GM21447 (cell line): ENCODE results near the gene NPAS3.

ENCODE experiments used
- ATAC-seq: cut with Tn5 transposase; IDR thresholded peaks from one replicate; pipeline ENCODE4 v1.9.1; 2021; ENCODE audit not compliant: unreplicated experiment

Gene NPAS3

GRCh38 chr14:33315217-33315616 lies 376.5 kb downstream of the NPAS3 start:
- no peak for ATAC-seq

GRCh38 chr14:33315721-33316120 lies 377.0 kb downstream of the NPAS3 start:
- ATAC-seq: no peak

- no peak for ATAC-seq
These were observed 379.0 kb downstream of the NPAS3 start for GRCh38 chr14:33317675-33318074.

GRCh38 chr14:33323979-33324378 lies 385.3 kb downstream of the NPAS3 start:
- no peak for ATAC-seq

- no peak for ATAC-seq
These were observed 392.7 kb downstream of the NPAS3 start for GRCh38 chr14:33331176-33331949.

- no peak for ATAC-seq
These were observed 393.8 kb downstream of the NPAS3 start for GRCh38 chr14:33332497-33332896.

- ATAC-seq: no peak
These were observed 396.7 kb downstream of the NPAS3 start for GRCh38 chr14:33335366-33335765.

GRCh38 chr14:33342299-33342974 lies 403.8 kb downstream of the NPAS3 start:
- ATAC-seq: no peak

GRCh38 chr14:33343016-33343415 lies 404.3 kb downstream of the NPAS3 start:
- no peak for ATAC-seq

GRCh38 chr14:33347796-33348195 lies 409.1 kb downstream of the NPAS3 start:
- no peak for ATAC-seq

- ATAC-seq: no peak
These were observed 409.8 kb downstream of the NPAS3 start for GRCh38 chr14:33348510-33348909.

GRCh38 chr14:33349871-33350270 lies 411.2 kb downstream of the NPAS3 start:
- no peak for ATAC-seq

GRCh38 chr14:33350366-33350990 lies 411.8 kb downstream of the NPAS3 start:
- ATAC-seq: no peak

GRCh38 chr14:33352821-33353220 lies 414.1 kb downstream of the NPAS3 start:
- no peak for ATAC-seq

GRCh38 chr14:33356181-33356580 lies 417.5 kb downstream of the NPAS3 start:
- no peak for ATAC-seq

- no peak for ATAC-seq
These were observed 418.7 kb downstream of the NPAS3 start for GRCh38 chr14:33357225-33358010.

- no peak for ATAC-seq
These were observed 420.7 kb downstream of the NPAS3 start for GRCh38 chr14:33359288-33359881.

GRCh38 chr14:33362934-33363333 lies 424.3 kb downstream of the NPAS3 start:
- no peak for ATAC-seq

- no peak for ATAC-seq
These were observed 425.0 kb downstream of the NPAS3 start for GRCh38 chr14:33363682-33364081.

- no peak for ATAC-seq
These were observed 425.8 kb downstream of the NPAS3 start for GRCh38 chr14:33364466-33364865.

- no peak for ATAC-seq
These were observed 430.4 kb downstream of the NPAS3 start for GRCh38 chr14:33369041-33369440.
